Panc1 (cell line): Measurements from ENCODE around the gene MYH10. TPM values are rescaled to one million over a fixed set of nuclear protein-coding genes. Genes with fewer than 3 reads are reported as not detected.

Experiments used
- ATAC-seq: fragments of 200-7000 bp; cut with Tn5 transposase; 2 replicates; pipeline ENCODE4 v1.9.1; 2020; ENCODE audit warnings: mild to moderate bottlenecking, moderate library complexity
- BruUV-seq: library from RNA; stranded (reverse); fragments of 400-500 nt; replicated peaks from 2 replicates; lab custom pipeline; 2021; lab: Mats Ljungman, UMichigan
- CTCF ChIA-PET: fragments of 300-600 bp; sonication (Branson Sonifier 250); formaldehyde crosslinking; loops from one replicate; lab custom pipeline; 2022; ENCODE audit warnings: antibody characterized with exemption; lab: Charles Lee
- POLR2A ChIA-PET: fragments of 300-600 bp; sonication (Branson Sonifier 250); formaldehyde crosslinking; loops from one replicate; lab custom pipeline; 2022; ENCODE audit warnings: antibody characterized with exemption; lab: Charles Lee
- DNase-seq: peaks from one replicate; pipeline ENCODE4 v3.0.0-alpha.2; 2010; ENCODE audit warnings: low read depth, low spot score
- H3K27ac ChIP-seq: 2 replicates; pipeline ENCODE4 v1.5.1; 2011; ENCODE audit warnings: mild to moderate bottlenecking, low read length, inconsistent platforms
- H3K27me3 ChIP-seq: fragments of 200-500 bp; sonication (Bioruptor generic); 2 replicates; pipeline ENCODE4 v1.6.0; 2014; ENCODE audit warnings: low read length, inconsistent platforms; ENCODE audit not compliant: control insufficient read depth, insufficient read depth
- H3K36me3 ChIP-seq: fragments of 200-500 bp; sonication (Bioruptor generic); 2 replicates; pipeline ENCODE4 v1.5.1; 2014; ENCODE audit warnings: inconsistent platforms, mild to moderate bottlenecking, low read length, moderate library complexity; ENCODE audit not compliant: control insufficient read depth, insufficient read depth
- H3K4me1 ChIP-seq: 2 replicates; pipeline ENCODE4 v1.5.1; 2011; ENCODE audit warnings: inconsistent platforms, mild to moderate bottlenecking, low read length, moderate library complexity; ENCODE audit not compliant: control insufficient read depth, insufficient read depth
- H3K4me3 ChIP-seq, 2 experiments: 2 replicates each; pipeline ENCODE4 v1.5.1; 2011 to 2012; ENCODE audit warnings: low read depth in 2 of 2, low read length in 2 of 2, mild to moderate bottlenecking in 2 of 2, inconsistent platforms in 1 of 2, moderate library complexity in 1 of 2
- H3K9me3 ChIP-seq: fragments of 200-500 bp; sonication (Bioruptor generic); 2 replicates; pipeline ENCODE4 v1.5.1; 2014; ENCODE audit warnings: low read depth, mild to moderate bottlenecking, inconsistent platforms, low read length, moderate library complexity; ENCODE audit not compliant: control insufficient read depth, insufficient read depth
- CTCF ChIP-seq: fragments of 450-650 bp; IDR thresholded peaks from 2 replicates; pipeline ENCODE4 v1.5.1; 2017; ENCODE audit warnings: mild to moderate bottlenecking
- POLR2AphosphoS5 ChIP-seq: IDR thresholded peaks from 2 replicates; pipeline ENCODE4 v1.6.1; 2012; ENCODE audit warnings: mild to moderate bottlenecking, low read depth, low read length, moderate library complexity
- REST ChIP-seq, 2 experiments: IDR thresholded peaks; 2 replicates each; pipeline ENCODE4 v1.6.1; 2011 to 2012; ENCODE audit warnings: low read depth in 2 of 2, control low read depth in 1 of 2, low read length in 1 of 2, mild to moderate bottlenecking in 1 of 2, moderate library complexity in 1 of 2; ENCODE audit not compliant: insufficient read depth in 1 of 2
- SIN3A ChIP-seq: IDR thresholded peaks from 2 replicates; pipeline ENCODE4 v1.6.1; 2012; ENCODE audit warnings: low read depth, mild to moderate bottlenecking, low read length, moderate library complexity, borderline replicate concordance; ENCODE audit not compliant: insufficient read depth
- TCF7L2 ChIP-seq: IDR thresholded peaks from 2 replicates; pipeline ENCODE4 v1.6.1; 2011; ENCODE audit warnings: mild to moderate bottlenecking, low read depth, low read length, inconsistent platforms
- in situ Hi-C: cut with HindIII; loops from 2 replicates; pipeline ENCODE4 v1.10.0; 2016; ENCODE audit warnings: low sequenced_read_pairs, low pct_unique_long_range_greater_than_20kb
- intact Hi-C: fragments of 100-400 bp; cut with micrococcal nuclease; formaldehyde crosslinking; loops from one replicate; pipeline ENCODE4 v1.10.0; 2022; ENCODE audit not compliant: unreplicated experiment
- total RNA-seq: library from RNA; stranded (reverse); gene quantifications from one replicate; pipeline ENCODE4 v1.2.1, GENCODE V29; 2021; ENCODE audit not compliant: unreplicated experiment

MYH10 gene
- total RNA-seq, 1 experiment from 2014 or later, result 36.5 TPM

- CTCF ChIA-PET, result no interaction called here
These were observed 17.4 kb upstream of the MYH10 start for GRCh38 chr17:8647956-8648355.

GRCh38 chr17:8647202-8647601 is 16.7 kb upstream of the MYH10 start:
- Histone ChIP-seq H3K27me3 (no peaks in the 10 kb centered on the region), H3K4me3 (no peak overlapping the region), H3K27ac (no peak overlapping the region), H3K9me3 (no peaks in the 10 kb centered on the region), H3K4me1 (no peaks in the 10 kb centered on the region), H3K36me3 (no peaks in the 10 kb centered on the region; the same call in 1 of the 2 replicates)
- CTCF ChIA-PET, result no interaction called here
- intact Hi-C loops, result no loop called here
- no peak for TF ChIP-seq POLR2AphosphoS5
- no peak for TF ChIP-seq REST (IDR thresholded peaks at IDR 0.05; ENCODE audit: insufficient read depth in 1 of 2, low read depth in 2 of 2, low read length in 1 of 2)
- no peak for TF ChIP-seq TCF7L2
- TF ChIP-seq CTCF, result no peak
- TF ChIP-seq SIN3A, result no peak
- BruUV-seq, result no TSS peak
- POLR2A ChIA-PET, result no interaction called here
- in situ Hi-C loops, result no loop called here
- DNase-seq (no peak), ATAC-seq (no peak)

More at GRCh38 chr17:8647956-8648355, 17.4 kb upstream of the MYH10 start:
- no peak overlapping the region for H3K27ac ChIP-seq
- intact Hi-C loops (no loop called here), in situ Hi-C loops (no loop called here)
- DNase-seq (no peak), ATAC-seq (no peak)
- no peaks in the 10 kb centered on the region; the same call in 1 of the 2 replicates for H3K36me3 ChIP-seq
- POLR2A ChIA-PET, result no interaction called here
- no TSS peak for BruUV-seq
- no peaks in the 10 kb centered on the region for H3K27me3 ChIP-seq
- TF ChIP-seq CTCF, result no peak
- TF ChIP-seq SIN3A, result no peak
- no peak for TF ChIP-seq REST (IDR thresholded peaks at IDR 0.05; ENCODE audit: insufficient read depth in 1 of 2, low read depth in 2 of 2, low read length in 1 of 2)
- TF ChIP-seq TCF7L2, result no peak
- no peak for TF ChIP-seq POLR2AphosphoS5
- H3K4me1 ChIP-seq, result no peaks in the 10 kb centered on the region
- H3K4me3 ChIP-seq, result no peak overlapping the region
- H3K9me3 ChIP-seq, result no peaks in the 10 kb centered on the region
